ENCODE data around the gene LRRC75A. TPM values are rescaled to one million over a fixed set of nuclear protein-coding genes. Genes with fewer than 3 reads are reported as not detected.

Gene LRRC75A
- total and polyA plus RNA-seq, 4 donors: 0.08 to 22.6 (median 0.37) TPM

DNA sequence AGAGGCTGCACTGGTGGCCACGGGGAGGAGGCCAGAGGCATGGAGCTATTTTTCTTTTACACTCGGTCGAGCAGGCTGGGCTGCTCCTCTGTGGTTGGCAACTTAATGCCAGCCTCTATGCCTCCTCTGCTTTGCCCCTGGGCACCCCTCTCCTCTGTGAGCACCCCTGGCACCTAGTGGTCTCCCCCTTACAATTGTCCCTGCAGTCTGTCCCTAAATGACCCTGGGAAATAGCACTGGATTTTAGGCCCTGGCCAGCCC is 27.0 kb downstream of the LRRC75A start:
- Histone ChIP-seq H3K27ac (ENCODE audit: low read depth in 1 of 2, low read length in 2 of 2) (no peak overlapping the region), H3K36me3 (ENCODE audit: control insufficient read depth in 4 of 4, insufficient read depth in 3 of 4, low read depth in 1 of 4, low read length in 3 of 4) (no peaks in the 10 kb centered on the region), H3K4me1 (ENCODE audit: control insufficient read depth in 4 of 4, insufficient read depth in 4 of 4, low read length in 3 of 4) (peaks cover 0 to 9% (median 7%) of the 10 kb centered on the region in 4 donors), H3K4me3 (ENCODE audit: low read depth in 1 of 3, low read length in 3 of 3) (no peak overlapping the region), H3K9ac (ENCODE audit: low read depth in 1 of 2, low read length in 2 of 2) (no peak overlapping the region), H3K27me3 (ENCODE audit: control insufficient read depth in 4 of 4, insufficient read depth in 4 of 4, low read length in 3 of 4) (no peaks in the 10 kb centered on the region), H3K9me3 (ENCODE audit: control insufficient read depth in 4 of 4, low read length in 3 of 4) (no peaks in the 10 kb centered on the region)
- no peak for DNase-seq (ENCODE audit: low spot score)
- TF ChIP-seq EGR1 (IDR thresholded peaks at IDR 0.05; ENCODE audit: low read depth in 2 of 2) (no peak), HNF4A (conservative IDR thresholded peaks at IDR 0.05) (no peak), SP1 (IDR thresholded peaks at IDR 0.05) (no peak), FOXA1 (IDR thresholded peaks at IDR 0.05) (no peak), NR2F2 (IDR thresholded peaks at IDR 0.05) (no peak), RXRA (IDR thresholded peaks at IDR 0.05) (no peak), TAF1 (conservative IDR thresholded peaks at IDR 0.05) (no peak), JUND (IDR thresholded peaks at IDR 0.05) (no peak), GABPA (IDR thresholded peaks at IDR 0.05 in 1 of 2, conservative IDR thresholded peaks at IDR 0.05 in 1 of 2) (no peak)
- TF ChIP-seq, protein P1, sequence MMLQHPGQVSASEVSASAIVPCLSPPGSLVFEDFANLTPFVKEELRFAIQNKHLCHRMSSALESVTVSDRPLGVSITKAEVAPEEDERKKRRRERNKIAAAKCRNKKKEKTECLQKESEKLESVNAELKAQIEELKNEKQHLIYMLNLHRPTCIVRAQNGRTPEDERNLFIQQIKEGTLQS (IDR thresholded peaks at IDR 0.05): no peak
- TF ChIP-seq, protein P2, sequence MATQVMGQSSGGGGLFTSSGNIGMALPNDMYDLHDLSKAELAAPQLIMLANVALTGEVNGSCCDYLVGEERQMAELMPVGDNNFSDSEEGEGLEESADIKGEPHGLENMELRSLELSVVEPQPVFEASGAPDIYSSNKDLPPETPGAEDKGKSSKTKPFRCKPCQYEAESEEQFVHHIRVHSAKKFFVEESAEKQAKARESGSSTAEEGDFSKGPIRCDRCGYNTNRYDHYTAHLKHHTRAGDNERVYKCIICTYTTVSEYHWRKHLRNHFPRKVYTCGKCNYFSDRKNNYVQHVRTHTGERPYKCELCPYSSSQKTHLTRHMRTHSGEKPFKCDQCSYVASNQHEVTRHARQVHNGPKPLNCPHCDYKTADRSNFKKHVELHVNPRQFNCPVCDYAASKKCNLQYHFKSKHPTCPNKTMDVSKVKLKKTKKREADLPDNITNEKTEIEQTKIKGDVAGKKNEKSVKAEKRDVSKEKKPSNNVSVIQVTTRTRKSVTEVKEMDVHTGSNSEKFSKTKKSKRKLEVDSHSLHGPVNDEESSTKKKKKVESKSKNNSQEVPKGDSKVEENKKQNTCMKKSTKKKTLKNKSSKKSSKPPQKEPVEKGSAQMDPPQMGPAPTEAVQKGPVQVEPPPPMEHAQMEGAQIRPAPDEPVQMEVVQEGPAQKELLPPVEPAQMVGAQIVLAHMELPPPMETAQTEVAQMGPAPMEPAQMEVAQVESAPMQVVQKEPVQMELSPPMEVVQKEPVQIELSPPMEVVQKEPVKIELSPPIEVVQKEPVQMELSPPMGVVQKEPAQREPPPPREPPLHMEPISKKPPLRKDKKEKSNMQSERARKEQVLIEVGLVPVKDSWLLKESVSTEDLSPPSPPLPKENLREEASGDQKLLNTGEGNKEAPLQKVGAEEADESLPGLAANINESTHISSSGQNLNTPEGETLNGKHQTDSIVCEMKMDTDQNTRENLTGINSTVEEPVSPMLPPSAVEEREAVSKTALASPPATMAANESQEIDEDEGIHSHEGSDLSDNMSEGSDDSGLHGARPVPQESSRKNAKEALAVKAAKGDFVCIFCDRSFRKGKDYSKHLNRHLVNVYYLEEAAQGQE (IDR thresholded peaks at IDR 0.05): no peak
- TF ChIP-seq, protein P3, sequence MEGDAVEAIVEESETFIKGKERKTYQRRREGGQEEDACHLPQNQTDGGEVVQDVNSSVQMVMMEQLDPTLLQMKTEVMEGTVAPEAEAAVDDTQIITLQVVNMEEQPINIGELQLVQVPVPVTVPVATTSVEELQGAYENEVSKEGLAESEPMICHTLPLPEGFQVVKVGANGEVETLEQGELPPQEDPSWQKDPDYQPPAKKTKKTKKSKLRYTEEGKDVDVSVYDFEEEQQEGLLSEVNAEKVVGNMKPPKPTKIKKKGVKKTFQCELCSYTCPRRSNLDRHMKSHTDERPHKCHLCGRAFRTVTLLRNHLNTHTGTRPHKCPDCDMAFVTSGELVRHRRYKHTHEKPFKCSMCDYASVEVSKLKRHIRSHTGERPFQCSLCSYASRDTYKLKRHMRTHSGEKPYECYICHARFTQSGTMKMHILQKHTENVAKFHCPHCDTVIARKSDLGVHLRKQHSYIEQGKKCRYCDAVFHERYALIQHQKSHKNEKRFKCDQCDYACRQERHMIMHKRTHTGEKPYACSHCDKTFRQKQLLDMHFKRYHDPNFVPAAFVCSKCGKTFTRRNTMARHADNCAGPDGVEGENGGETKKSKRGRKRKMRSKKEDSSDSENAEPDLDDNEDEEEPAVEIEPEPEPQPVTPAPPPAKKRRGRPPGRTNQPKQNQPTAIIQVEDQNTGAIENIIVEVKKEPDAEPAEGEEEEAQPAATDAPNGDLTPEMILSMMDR (IDR thresholded peaks at IDR 0.05; ENCODE audit: low read depth, low read length, missing input control): no peak
- 75% methylated on average over 3 of the region's 3 CpGs for WGBS

DNA sequence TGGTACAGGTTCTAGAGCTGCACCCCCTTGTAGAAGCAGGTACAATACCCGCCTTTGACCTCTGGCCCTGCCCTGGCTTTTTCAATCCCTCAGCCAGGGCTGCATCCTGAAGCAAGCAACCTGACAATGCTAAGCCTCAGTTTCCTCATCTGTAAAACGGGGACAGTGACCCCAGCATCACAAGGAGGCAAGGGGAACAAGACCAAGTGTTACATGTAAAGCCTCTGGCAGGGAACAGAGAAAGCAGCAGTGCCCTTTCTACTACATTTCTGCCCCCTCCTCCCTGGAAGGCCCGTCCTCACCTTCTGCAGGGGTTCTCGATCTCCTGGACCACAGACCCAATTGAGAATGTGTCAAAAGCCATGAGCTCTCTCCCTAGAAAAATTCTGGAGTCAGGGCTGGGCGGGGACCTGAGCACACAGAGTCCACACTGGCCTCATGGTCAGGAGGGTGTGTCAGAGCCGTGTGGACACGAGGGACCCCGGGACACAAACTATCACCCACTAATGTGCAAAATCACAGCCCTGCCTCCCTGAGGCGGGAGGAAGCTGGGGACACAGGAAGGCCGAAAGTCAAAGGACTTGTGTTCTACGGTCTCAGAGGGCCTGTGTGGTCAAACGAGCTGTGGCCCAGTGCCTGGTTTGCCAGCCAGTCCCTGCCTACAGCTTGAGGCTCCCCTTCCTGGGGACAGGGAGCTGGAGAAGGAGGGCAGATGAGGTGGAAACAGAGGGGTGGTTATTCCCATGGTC is 27.5 kb downstream of the LRRC75A start:
- H3K4me1 ChIP-seq (ENCODE audit: control insufficient read depth in 4 of 4, insufficient read depth in 4 of 4, low read length in 3 of 4): peaks cover 0 to 9% (median 7%) of the 10 kb centered on the region in 4 donors
- WGBS: 78% methylated on average over 12 of the region's 12 CpGs

More for the DNA sequence above, 27.5 kb downstream of the LRRC75A start:
- Histone ChIP-seq H3K27me3 (ENCODE audit: control insufficient read depth in 4 of 4, insufficient read depth in 4 of 4, low read length in 3 of 4) (no peaks in the 10 kb centered on the region), H3K9me3 (ENCODE audit: control insufficient read depth in 4 of 4, low read length in 3 of 4) (no peaks in the 10 kb centered on the region), H3K27ac (ENCODE audit: low read depth in 1 of 2, low read length in 2 of 2) (no peak overlapping the region), H3K4me3 (ENCODE audit: low read depth in 1 of 3, low read length in 3 of 3) (no peak overlapping the region), H3K36me3 (ENCODE audit: control insufficient read depth in 4 of 4, insufficient read depth in 3 of 4, low read depth in 1 of 4, low read length in 3 of 4) (no peaks in the 10 kb centered on the region), H3K9ac (ENCODE audit: low read depth in 1 of 2, low read length in 2 of 2) (no peak overlapping the region)
- no peak for DNase-seq (ENCODE audit: low spot score)
- TF ChIP-seq EGR1 (IDR thresholded peaks at IDR 0.05; ENCODE audit: low read depth in 2 of 2): no peak
- no peak for TF ChIP-seq HNF4A (conservative IDR thresholded peaks at IDR 0.05)
- no peak for TF ChIP-seq GABPA (IDR thresholded peaks at IDR 0.05 in 1 of 2, conservative IDR thresholded peaks at IDR 0.05 in 1 of 2)
- TF ChIP-seq, protein P2 (IDR thresholded peaks at IDR 0.05): no peak
- TF ChIP-seq JUND (IDR thresholded peaks at IDR 0.05): no peak
- no peak for TF ChIP-seq TAF1 (conservative IDR thresholded peaks at IDR 0.05)
- TF ChIP-seq NR2F2 (IDR thresholded peaks at IDR 0.05): no peak
- no peak for TF ChIP-seq FOXA1 (IDR thresholded peaks at IDR 0.05)
- no peak for TF ChIP-seq SP1 (IDR thresholded peaks at IDR 0.05)
- TF ChIP-seq, protein P1 (IDR thresholded peaks at IDR 0.05): no peak
- TF ChIP-seq, protein P4, sequence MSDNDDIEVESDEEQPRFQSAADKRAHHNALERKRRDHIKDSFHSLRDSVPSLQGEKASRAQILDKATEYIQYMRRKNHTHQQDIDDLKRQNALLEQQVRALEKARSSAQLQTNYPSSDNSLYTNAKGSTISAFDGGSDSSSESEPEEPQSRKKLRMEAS (IDR thresholded peaks at IDR 0.05): no peak
- no peak for TF ChIP-seq RAD21 (IDR thresholded peaks at IDR 0.05)
- no peak for TF ChIP-seq FOXA2 (IDR thresholded peaks at IDR 0.05)
- TF ChIP-seq, protein P3 (IDR thresholded peaks at IDR 0.05; ENCODE audit: low read depth, low read length, missing input control): no peak
- no peak for TF ChIP-seq YY1 (IDR thresholded peaks at IDR 0.05)
- no peak for TF ChIP-seq RXRA (IDR thresholded peaks at IDR 0.05)
- TF ChIP-seq HNF4G (IDR thresholded peaks at IDR 0.05): no peak
